GM23338 (cell line): Measurements from ENCODE around the gene CGRRF1. TPM values are rescaled to one million over a fixed set of nuclear protein-coding genes. Genes with fewer than 3 reads are reported as not detected.

Experiments used
- ATAC-seq: fragments of 200-7000 bp; cut with Tn5 transposase; 3 replicates; pipeline ENCODE4 v1.9.1; 2020
- DNase-seq: peaks from one replicate; pipeline ENCODE4 v3.0.0-alpha.2; 2015; ENCODE audit warnings: low spot score
- H2AFZ ChIP-seq: fragments of 200-600 bp; sonication (generic); 2 replicates; pipeline ENCODE4 v1.8.0; 2016; ENCODE audit warnings: antibody characterized with exemption, mild to moderate bottlenecking, moderate library complexity
- H3F3A ChIP-seq: fragments of 200-600 bp; sonication (generic); replicated peaks from 2 replicates; pipeline ENCODE4 v1.8.0; 2017; ENCODE audit warnings: antibody characterized with exemption, mixed run types, low read depth
- H3K27ac ChIP-seq: fragments of 200-600 bp; sonication (generic); 2 replicates; pipeline ENCODE4 v1.6.1; 2016; ENCODE audit warnings: low read depth
- H3K27me3 ChIP-seq: fragments of 200-600 bp; sonication (generic); 2 replicates; pipeline ENCODE4 v1.8.0; 2016; ENCODE audit warnings: mild to moderate bottlenecking, mixed run types, moderate library complexity; ENCODE audit not compliant: insufficient read depth
- H3K36me3 ChIP-seq: fragments of 200-600 bp; sonication (generic); 2 replicates; pipeline ENCODE4 v1.8.0; 2016; ENCODE audit warnings: mild to moderate bottlenecking; ENCODE audit not compliant: insufficient read depth
- H3K4me1 ChIP-seq: fragments of 200-600 bp; sonication (generic); 2 replicates; pipeline ENCODE4 v1.8.0; 2016; ENCODE audit warnings: mild to moderate bottlenecking, moderate library complexity; ENCODE audit not compliant: insufficient read depth
- H3K4me2 ChIP-seq: fragments of 200-600 bp; sonication (generic); 2 replicates; pipeline ENCODE4 v1.7.1; 2017; ENCODE audit warnings: mixed run types
- H3K4me3 ChIP-seq: fragments of 200-600 bp; sonication (generic); 2 replicates; pipeline ENCODE4 v1.6.1; 2016; ENCODE audit warnings: mixed run types
- H3K79me2 ChIP-seq: fragments of 200-600 bp; sonication (generic); replicated peaks from 2 replicates; pipeline ENCODE4 v1.8.0; 2017; ENCODE audit warnings: mild to moderate bottlenecking; ENCODE audit not compliant: insufficient read depth
- H3K9me2 ChIP-seq: fragments of 200-600 bp; sonication (generic); 2 replicates; pipeline ENCODE4 v1.8.0; 2017; ENCODE audit not compliant: insufficient read depth
- H4K20me1 ChIP-seq: fragments of 200-600 bp; sonication (generic); replicated peaks from 2 replicates; pipeline ENCODE4 v1.8.0; 2017; ENCODE audit warnings: mild to moderate bottlenecking; ENCODE audit not compliant: insufficient read depth
- H3K27ac Mint-ChIP-seq: 2 replicates; pipeline ENCODE4 v1.8.0; 2020; ENCODE audit warnings: inconsistent platforms, mild to moderate bottlenecking, moderate library complexity, mixed read lengths
- H3K27me3 Mint-ChIP-seq: 3 replicates; pipeline ENCODE4 v1.8.0; 2022; ENCODE audit warnings: low read depth, mild to moderate bottlenecking, moderate library complexity, mixed read lengths, inconsistent platforms; ENCODE audit not compliant: insufficient read depth, poor library complexity
- H3K36me3 Mint-ChIP-seq: 3 replicates; pipeline ENCODE4 v1.8.0; 2021; ENCODE audit warnings: low read depth, mild to moderate bottlenecking, inconsistent platforms, moderate library complexity, mixed read lengths
- H3K4me1 Mint-ChIP-seq: 3 replicates; pipeline ENCODE4 v1.8.0; 2020; ENCODE audit warnings: mild to moderate bottlenecking, inconsistent platforms, mixed read lengths
- H3K4me3 Mint-ChIP-seq: 3 replicates; pipeline ENCODE4 v1.8.0; 2021; ENCODE audit warnings: moderate library complexity, mild to moderate bottlenecking, inconsistent platforms, mixed read lengths
- H3K9me3 Mint-ChIP-seq: 3 replicates; pipeline ENCODE4 v1.8.0; 2020; ENCODE audit warnings: moderate library complexity, mild to moderate bottlenecking, inconsistent platforms, mixed read lengths
- CREB1 ChIP-seq: fragments of 250-450 bp; sonication (Bioruptor Pico); IDR thresholded peaks from 2 replicates; pipeline ENCODE4 v1.5.0; 2020; ENCODE audit warnings: low read depth, mild to moderate bottlenecking, moderate library complexity
- CTCF ChIP-seq, 2 experiments: fragments of 200-600 bp in 1 of 2; sonication (generic) in 1 of 2; conservative IDR thresholded peaks; 2 replicates each; pipeline versions ENCODE4 v1.5.1 to v1.6.1; 2016 to 2017; ENCODE audit warnings: antibody characterized with exemption in 2 of 2, low read depth in 2 of 2, mild to moderate bottlenecking in 2 of 2, moderate library complexity in 1 of 2
- ETS1 ChIP-seq: IDR thresholded peaks from 2 replicates; pipeline ENCODE4 v1.6.1; 2016; ENCODE audit warnings: antibody characterized with exemption
- EZH2 ChIP-seq: fragments of 200-600 bp; sonication (generic); IDR thresholded peaks from one replicate; pipeline ENCODE4 v1.8.0; 2017; ENCODE audit warnings: antibody characterized with exemption, mild to moderate bottlenecking, low read depth; ENCODE audit not compliant: unreplicated experiment
- EZH2phosphoT487 ChIP-seq: fragments of 200-600 bp; sonication (generic); IDR thresholded peaks from one replicate; pipeline ENCODE4 v1.8.1; 2018; ENCODE audit warnings: antibody characterized with exemption; ENCODE audit not compliant: unreplicated experiment
- JUNB ChIP-seq: IDR thresholded peaks from one replicate; pipeline ENCODE4 v1.6.1; 2016; ENCODE audit warnings: antibody characterized with exemption; ENCODE audit not compliant: unreplicated experiment
- NANOG ChIP-seq: IDR thresholded peaks from 2 replicates; pipeline ENCODE4 v1.6.1; 2016; ENCODE audit warnings: antibody characterized with exemption, borderline replicate concordance
- POLR2AphosphoS5 ChIP-seq: IDR thresholded peaks from 2 replicates; pipeline ENCODE4 v1.6.1; 2016; ENCODE audit warnings: antibody characterized with exemption, low read depth
- STAT1 ChIP-seq: IDR thresholded peaks from one replicate; pipeline ENCODE4 v1.6.1; 2016; ENCODE audit warnings: antibody characterized with exemption; ENCODE audit not compliant: unreplicated experiment
- ZNF331 ChIP-seq: fragments of 250-450 bp; sonication (Bioruptor Pico); IDR thresholded peaks from 2 replicates; pipeline ENCODE4 v1.5.0; 2020; ENCODE audit warnings: low read depth, mild to moderate bottlenecking, moderate library complexity
- polyA plus RNA-seq: library from polyadenylated mRNA; unstranded; fragments of >200 nt; fragmentation: Nextera tagmentation; extraction: Ambion mirVana; gene quantifications from 2 replicates; pipeline ENCODE4 v1.2.1, GENCODE V29; 2016
- total RNA-seq: library from RNA; depleted of rRNA; stranded (reverse); fragments of >200 nt; shearing (Covaris generic); gene quantifications from 2 replicates; pipeline ENCODE4 v1.2.3, GENCODE V29; 2014

Gene CGRRF1
- total and polyA plus RNA-seq, 2 experiments from 2014 or later, result 18.8 to 28.3 TPM

GRCh38 chr14:54535646-54536045 lies 25.9 kb downstream of the CGRRF1 start (continued):
- no peak for TF ChIP-seq CTCF (conservative IDR thresholded peaks at IDR 0.05; ENCODE audit: low read depth in 2 of 2)
- TF ChIP-seq ZNF331, result no peak
- no peak for TF ChIP-seq ETS1
- no peak for TF ChIP-seq POLR2AphosphoS5
- TF ChIP-seq CREB1 (CRISPR knock-in tag), result no peak
- no peak for TF ChIP-seq EZH2phosphoT487

GRCh38 chr14:54537651-54538050 lies 27.9 kb downstream of the CGRRF1 start:
- Mint-ChIP-seq H3K9me3 (no peaks in the 10 kb centered on the region), H3K36me3 (peaks cover 5% of the 10 kb centered on the region; the same call in 2 of the 3 replicates), H3K4me3 (no peak overlapping the region), H3K27me3 (no peaks in the 10 kb centered on the region), H3K4me1 (peaks cover 17% of the 10 kb centered on the region), H3K27ac (no peak overlapping the region)
- Histone ChIP-seq H3K79me2 (no peaks in the 10 kb centered on the region), H3K9me2 (no peaks in the 10 kb centered on the region), H3K36me3 (peaks cover 8% of the 10 kb centered on the region; the same call in 1 of the 2 replicates), H4K20me1 (no peaks in the 10 kb centered on the region), H3F3A (no peaks in the 10 kb centered on the region), H3K27ac (no peak overlapping the region), H3K4me1 (peaks cover 18% of the 10 kb centered on the region), H3K4me2 (no peak overlapping the region), H2AFZ (no peak overlapping the region), H3K27me3 (no peaks in the 10 kb centered on the region), H3K4me3 (no peak overlapping the region)
- DNase-seq (no peak), ATAC-seq (no peak)
- TF ChIP-seq ETS1 (no peak), NANOG (no peak), ZNF331 (no peak)

- Histone ChIP-seq H3K4me2 (no peak overlapping the region), H3K4me3 (no peak overlapping the region), H3K27me3 (no peaks in the 10 kb centered on the region), H3F3A (no peaks in the 10 kb centered on the region), H3K9me2 (no peaks in the 10 kb centered on the region), H3K4me1 (peaks cover 14% of the 10 kb centered on the region), H2AFZ (no peak overlapping the region), H3K79me2 (no peaks in the 10 kb centered on the region), H3K27ac (no peak overlapping the region), H4K20me1 (no peaks in the 10 kb centered on the region), H3K36me3 (peaks cover 8% of the 10 kb centered on the region; the same call in 1 of the 2 replicates)
- no peak for TF ChIP-seq EZH2phosphoT487
- no peak for TF ChIP-seq NANOG
- TF ChIP-seq EZH2, result no peak
- TF ChIP-seq STAT1, result no peak
- TF ChIP-seq ZNF331, result no peak
- TF ChIP-seq JUNB, result no peak
- no peak overlapping the region for H3K4me3 Mint-ChIP-seq
- H3K27me3 Mint-ChIP-seq, result no peaks in the 10 kb centered on the region
- peaks cover 18% of the 10 kb centered on the region for H3K4me1 Mint-ChIP-seq
- no peak overlapping the region for H3K27ac Mint-ChIP-seq
- ATAC-seq (no peak), DNase-seq (no peak)
- H3K9me3 Mint-ChIP-seq, result no peaks in the 10 kb centered on the region
- H3K36me3 Mint-ChIP-seq, result peaks cover 5% of the 10 kb centered on the region; the same call in 2 of the 3 replicates
These were observed 28.3 kb downstream of the CGRRF1 start for GRCh38 chr14:54538055-54538454.
